ENCODE measurements around the gene CD164.

- TF ChIP-seq EZH2phosphoT487 (conservative IDR thresholded peaks at IDR 0.05; ENCODE audit: low read length) (no peak), CTCF (IDR thresholded peaks at IDR 0.05; ENCODE audit: insufficient read depth, low read length, poor library complexity, severe bottlenecking) (no peak)
Observed at GRCh38 chr6:109429496-109429895, 47.2 kb upstream of the CD164 start.

Data from SU-DHL-6 (cell line).